Right forelimb (tissue), 1 donor: ENCODE results near the gene TMPRSS9.

Source experiments
- DNase-seq: peaks from one replicate; pipeline ENCODE4 v3.0.0-alpha.2; 2018

Gene TMPRSS9

GRCh38 chr19:2330255-2330631, 29.8 kb upstream of the TMPRSS9 start:
- DNase-seq, result no peak

- no peak for DNase-seq
Measured at GRCh38 chr19:2330632-2331284, 29.3 kb upstream of the TMPRSS9 start.

- DNase-seq, result no peak
Measured at GRCh38 chr19:2331601-2332246, 28.3 kb upstream of the TMPRSS9 start.

GRCh38 chr19:2332341-2333026, 27.6 kb upstream of the TMPRSS9 start:
- no peak for DNase-seq

- DNase-seq, result peak; percentile 69
Measured at GRCh38 chr19:2333027-2333806, 26.8 kb upstream of the TMPRSS9 start.

GRCh38 chr19:2333807-2334211, 26.3 kb upstream of the TMPRSS9 start:
- DNase-seq, result no peak

- DNase-seq, result no peak
Measured at GRCh38 chr19:2334426-2334825, 25.6 kb upstream of the TMPRSS9 start.

- no peak for DNase-seq
Measured at GRCh38 chr19:2334986-2335846, 24.8 kb upstream of the TMPRSS9 start.

- DNase-seq, result no peak
Measured at GRCh38 chr19:2335848-2336247, 24.2 kb upstream of the TMPRSS9 start.

- DNase-seq, result no peak
Measured at GRCh38 chr19:2336528-2337328, 23.3 kb upstream of the TMPRSS9 start.

GRCh38 chr19:2337329-2337707, 22.7 kb upstream of the TMPRSS9 start:
- DNase-seq, result peak; percentile 72

- no peak for DNase-seq
Measured at GRCh38 chr19:2338055-2338615, 21.9 kb upstream of the TMPRSS9 start.

GRCh38 chr19:2338751-2339643, 21.1 kb upstream of the TMPRSS9 start:
- no peak for DNase-seq

GRCh38 chr19:2339644-2340310, 20.3 kb upstream of the TMPRSS9 start:
- DNase-seq, result no peak

GRCh38 chr19:2340496-2341243, 19.4 kb upstream of the TMPRSS9 start:
- no peak for DNase-seq

- DNase-seq, result no peak
Measured at GRCh38 chr19:2341244-2341751, 18.8 kb upstream of the TMPRSS9 start.

GRCh38 chr19:2341982-2342381, 18.1 kb upstream of the TMPRSS9 start:
- no peak for DNase-seq

- no peak for DNase-seq
Measured at GRCh38 chr19:2342656-2343288, 17.3 kb upstream of the TMPRSS9 start.
